GM19023 (cell line): ENCODE results near the gene LIF.

Experiments
- ATAC-seq: cut with Tn5 transposase; IDR thresholded peaks from one replicate; pipeline ENCODE4 v1.9.1; 2021; ENCODE audit warnings: mild to moderate bottlenecking, moderate library complexity; ENCODE audit not compliant: unreplicated experiment

LIF gene

GRCh38 chr22:30284666-30285065 is 38.1 kb upstream of the LIF start:
- no peak for ATAC-seq

GRCh38 chr22:30284172-30284571 is 37.6 kb upstream of the LIF start:
- no peak for ATAC-seq

DNA sequence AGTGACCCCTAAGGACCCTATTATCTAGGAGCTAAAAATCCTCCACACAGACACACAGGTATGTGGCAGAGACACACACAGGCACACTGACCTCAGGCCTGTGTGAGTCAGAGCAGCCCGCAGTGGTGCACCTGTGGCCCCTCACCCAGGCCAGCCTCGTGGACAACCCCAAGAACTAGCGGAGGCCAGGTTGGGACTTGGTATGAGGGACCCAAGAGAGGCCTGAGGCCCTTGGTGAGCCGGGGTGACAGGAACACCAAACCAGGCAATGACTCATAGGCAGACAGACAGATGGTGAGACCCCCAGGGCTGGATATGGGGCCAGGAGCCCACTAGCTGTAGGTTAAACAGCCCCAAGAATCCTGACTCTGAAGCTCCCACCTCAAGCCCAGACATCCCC is 36.8 kb upstream of the LIF start:
- ATAC-seq = no peak

DNA sequence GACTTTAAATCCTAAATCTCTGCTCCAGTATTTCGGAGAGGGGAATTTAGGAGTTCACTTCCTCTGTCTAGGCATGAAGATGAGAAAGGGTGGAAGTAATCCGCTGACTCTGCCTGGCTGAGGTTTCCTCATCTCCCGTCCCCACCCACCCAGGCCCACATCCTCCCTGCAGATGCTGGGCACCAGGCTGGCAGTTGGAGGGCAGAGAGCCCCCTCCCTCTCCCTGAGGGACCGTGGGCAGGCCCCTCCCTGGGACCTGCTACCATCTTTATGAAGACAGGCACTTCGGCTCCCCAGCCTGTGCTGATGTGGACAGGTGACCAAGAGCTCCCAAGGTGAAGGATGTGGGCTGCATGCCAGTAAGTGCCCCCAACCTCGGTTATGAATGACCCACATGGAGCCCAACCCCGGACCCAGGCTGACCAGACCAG is 36.1 kb upstream of the LIF start:
- no peak for ATAC-seq

DNA sequence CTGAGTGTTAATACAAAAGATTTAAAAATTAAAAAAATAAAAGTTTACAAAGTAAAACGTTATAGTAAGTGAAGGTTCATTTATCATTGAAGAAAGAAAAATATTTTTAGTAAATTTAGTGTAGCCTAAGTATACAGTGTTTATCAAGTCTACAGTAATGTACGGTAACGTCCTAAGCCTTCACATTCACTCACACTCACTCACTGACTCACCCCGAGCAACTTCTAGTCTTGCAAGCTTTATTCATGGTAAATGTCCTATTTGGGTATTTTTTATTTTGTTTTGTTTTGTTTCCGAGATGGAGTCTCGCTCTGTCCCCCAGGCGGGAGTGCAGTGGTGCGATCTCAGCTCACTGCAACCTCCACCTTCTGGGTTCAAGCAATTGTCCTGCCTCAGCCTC is 33.9 kb upstream of the LIF start:
- no peak for ATAC-seq

DNA sequence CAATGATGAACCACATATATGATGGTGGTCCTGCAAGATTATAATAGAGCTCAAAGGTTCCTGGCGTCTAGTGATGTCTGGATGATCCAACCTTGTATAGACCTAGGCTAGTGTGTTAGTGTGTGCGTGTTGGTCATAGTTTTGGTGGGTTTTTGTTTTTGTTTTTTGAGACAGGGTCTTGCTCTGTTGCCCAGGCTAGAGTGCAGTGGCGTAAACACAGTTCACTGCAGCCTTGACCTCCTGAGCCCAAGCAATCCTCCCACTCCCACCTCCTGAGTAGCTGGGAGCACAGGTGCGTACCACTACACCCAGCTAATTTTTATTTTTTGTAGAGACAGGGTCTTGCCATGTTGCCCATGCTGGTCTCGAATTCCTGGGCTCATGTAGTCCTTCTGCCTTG is 33.4 kb upstream of the LIF start:
- no peak for ATAC-seq

GRCh38 chr22:30279046-30279788 is 32.7 kb upstream of the LIF start:
- ATAC-seq = no peak

DNA sequence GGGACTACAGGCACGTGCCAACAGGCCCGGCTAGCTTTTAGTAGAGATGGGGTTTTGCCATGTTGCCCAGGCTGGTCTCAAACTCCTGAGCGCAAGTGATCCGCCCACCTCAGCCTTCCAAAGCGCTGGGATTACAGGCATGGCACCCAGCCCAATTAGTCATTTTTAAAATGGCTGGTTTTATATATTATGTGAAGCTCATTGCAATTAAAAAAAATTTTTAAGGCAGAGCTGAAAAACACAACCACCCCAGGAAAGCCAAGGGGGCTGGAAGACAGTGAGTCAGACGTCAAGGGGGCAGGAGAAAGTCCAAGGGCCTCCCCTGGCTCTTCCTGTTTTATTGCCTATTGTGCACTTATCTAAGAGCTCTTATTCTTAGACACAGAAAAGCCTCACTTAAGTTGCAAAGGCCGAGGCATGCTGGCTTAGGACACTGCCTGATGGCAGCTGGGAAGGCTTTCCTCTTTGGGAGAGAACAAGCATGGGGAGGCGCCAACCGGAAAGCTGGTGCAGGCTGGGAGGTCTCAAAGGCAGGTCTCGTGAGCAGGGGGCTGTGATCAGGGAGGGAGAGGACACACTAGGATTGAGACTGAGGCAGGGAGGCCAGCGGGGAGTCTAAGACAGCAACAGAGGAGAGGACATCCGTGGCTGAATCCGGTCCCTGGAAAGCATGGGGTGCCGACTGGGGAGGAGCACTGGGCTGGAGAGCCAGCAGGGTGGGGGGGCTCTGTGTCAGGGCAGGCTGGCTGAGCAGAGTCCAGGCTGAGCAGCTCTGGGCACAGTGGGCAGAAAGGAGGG is 31.2 kb upstream of the LIF start:
- ATAC-seq = no peak

GRCh38 chr22:30276039-30276438 is 29.5 kb upstream of the LIF start:
- no peak for ATAC-seq

GRCh38 chr22:30275625-30276024 is 29.1 kb upstream of the LIF start:
- ATAC-seq = no peak

DNA sequence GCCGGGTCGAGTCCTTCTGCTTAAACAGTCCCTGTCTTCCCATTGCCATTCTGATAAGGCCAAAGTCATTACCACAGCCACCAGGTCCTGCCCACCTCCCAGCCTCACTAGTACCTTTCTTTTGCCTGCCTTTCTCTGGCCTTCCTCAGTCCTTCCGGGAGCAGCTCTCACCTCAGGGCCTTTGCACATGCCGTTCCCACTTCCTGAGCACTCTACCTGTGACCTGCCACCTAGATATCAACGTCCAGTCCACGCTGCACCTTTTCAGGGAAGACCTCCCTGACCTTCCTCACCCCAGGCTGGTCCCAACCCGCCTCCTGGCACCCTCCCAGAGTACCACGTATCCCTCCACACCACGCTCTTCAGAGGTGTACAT is 27.9 kb upstream of the LIF start:
- no peak for ATAC-seq

- ATAC-seq = no peak
Measured at GRCh38 chr22:30273711-30274436, 27.3 kb upstream of the LIF start.

DNA sequence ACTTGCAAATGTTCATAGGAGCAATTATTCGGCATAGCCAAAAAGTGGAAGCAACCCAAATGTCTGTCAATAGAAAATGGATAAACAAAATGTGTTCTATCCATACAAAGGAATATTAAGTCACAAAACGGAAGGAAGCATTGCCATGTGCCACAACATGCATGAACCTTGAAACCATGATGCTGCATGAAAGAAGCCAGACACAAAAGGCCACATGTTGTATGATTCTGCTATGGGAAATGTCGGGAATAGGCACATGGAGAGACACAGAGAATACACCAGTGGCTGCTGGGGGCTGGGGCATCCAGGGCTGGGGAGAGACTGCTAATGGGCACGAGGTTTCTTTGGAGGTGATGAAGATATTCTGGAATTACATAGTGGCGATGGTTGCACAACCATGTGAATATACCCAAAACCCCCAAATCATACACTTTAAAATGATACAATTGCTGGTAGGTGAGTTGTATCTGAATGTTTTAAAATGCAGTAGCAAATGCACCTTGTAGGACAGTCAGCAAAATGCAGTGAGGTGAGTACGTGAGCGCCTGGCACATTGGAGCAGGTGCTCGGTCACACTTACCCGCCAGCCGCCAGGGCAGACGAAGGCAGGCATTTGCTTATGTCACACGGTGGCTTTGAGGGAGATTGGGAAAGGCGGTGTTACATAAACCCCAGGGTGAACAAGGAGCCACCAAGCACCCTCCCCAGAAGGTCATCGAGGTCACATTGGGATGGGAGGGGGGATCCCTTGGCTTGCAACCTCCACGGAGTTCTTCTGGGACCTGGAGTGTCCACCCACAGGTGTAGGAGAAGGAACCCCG is 26.4 kb upstream of the LIF start:
- ATAC-seq = no peak

GRCh38 chr22:30270832-30271231 is 24.3 kb upstream of the LIF start:
- no peak for ATAC-seq

- no peak for ATAC-seq
Measured at GRCh38 chr22:30268331-30268730, 21.8 kb upstream of the LIF start.

DNA sequence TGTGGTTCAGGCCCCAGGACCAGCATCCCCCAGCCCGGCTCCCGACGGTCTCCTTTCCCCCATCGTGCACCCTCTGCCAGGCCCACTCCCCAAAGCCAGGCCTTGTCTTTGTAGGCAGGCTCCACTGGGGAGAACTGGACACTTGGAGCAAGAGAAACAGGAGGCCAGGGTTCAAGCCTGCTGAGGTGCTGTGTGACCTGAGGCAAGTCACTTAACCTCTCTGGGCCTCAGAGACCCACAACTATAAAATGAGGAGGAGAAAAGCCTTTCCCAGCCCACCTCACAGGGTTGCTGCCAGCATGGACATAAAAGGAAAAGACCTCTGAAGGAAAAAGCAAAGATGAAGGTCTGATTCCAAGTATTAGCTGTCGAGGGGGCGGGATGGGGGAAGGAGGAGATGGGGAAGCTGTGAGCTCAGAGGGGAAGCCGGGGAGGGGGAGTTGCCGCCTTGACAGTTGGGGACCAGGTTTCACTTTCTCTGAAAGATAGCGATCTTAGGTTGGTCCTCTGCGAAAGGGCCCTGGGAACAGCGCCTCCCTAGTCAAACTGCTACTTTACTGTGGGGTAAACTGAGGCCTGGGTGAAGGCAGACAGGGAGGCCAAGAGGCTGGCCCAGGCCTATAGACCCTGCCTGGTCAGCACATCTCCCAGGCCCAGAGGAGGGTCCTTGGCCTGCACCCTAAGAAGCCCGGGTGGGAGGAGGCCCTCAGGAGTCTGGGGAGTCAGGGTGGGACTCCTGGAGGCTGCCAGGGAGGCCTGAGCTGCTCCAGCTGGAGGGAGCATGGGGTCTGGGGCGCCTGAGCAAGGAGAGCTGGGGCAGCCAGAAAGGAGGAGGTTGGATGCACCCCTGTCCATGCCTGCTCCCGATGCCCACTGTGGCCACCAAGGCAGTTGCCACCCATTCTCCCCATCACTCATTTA is 21.1 kb upstream of the LIF start:
- ATAC-seq = no peak

GRCh38 chr22:30266445-30267381 is 20.2 kb upstream of the LIF start, which contains the start of gene OSM:
OSM (minus strand) TSS chr22:30266851; CDS start chr22:30266799, 52 bp downstream.
- ATAC-seq = no peak

GRCh38 chr22:30265823-30266444 is 19.4 kb upstream of the LIF start:
- ATAC-seq = peak; percentile 68
